ENCODE results near the gene RAPGEF6. TPM values are rescaled to one million over a fixed set of nuclear protein-coding genes. Genes with fewer than 3 reads are reported as not detected.

Gene RAPGEF6
- total RNA-seq, 1 donor = 15.6 TPM

GRCh38 chr5:131482617-131483016 is 152.4 kb downstream of the RAPGEF6 start:
- Histone ChIP-seq H3K27ac (ENCODE audit: low read depth, low read length) (no peak overlapping the region), H3K4me3 (ENCODE audit: insufficient read depth, low read length) (no peak overlapping the region), H3K36me3 (ENCODE audit: insufficient read depth, low read length) (peaks cover 11% of the 10 kb centered on the region), H4K20me1 (ENCODE audit: insufficient read depth, low read length) (no peaks in the 10 kb centered on the region), H2AFZ (ENCODE audit: low read length) (no peak overlapping the region), H3K9me3 (ENCODE audit: low read depth, low read length) (no peaks in the 10 kb centered on the region), H3K79me2 (ENCODE audit: insufficient read depth, low read length) (no peaks in the 10 kb centered on the region), H3K4me2 (ENCODE audit: insufficient read depth, low read length) (no peak overlapping the region), H3K27me3 (ENCODE audit: insufficient read depth, low read length) (no peaks in the 10 kb centered on the region), H3K4me1 (ENCODE audit: insufficient read depth, low read length) (no peaks in the 10 kb centered on the region)
- TF ChIP-seq CTCF (IDR thresholded peaks at IDR 0.05; ENCODE audit: extremely low read depth, low read depth, low read length) = no peak
- DNase-seq (ENCODE audit: insufficient read length, low spot score, missing footprints) = no peak

- no peak overlapping the region for H3K27ac ChIP-seq (ENCODE audit: low read depth, low read length)
Observed at GRCh38 chr5:131481569-131481968, 153.5 kb downstream of the RAPGEF6 start.

GRCh38 chr5:131475541-131475941 is 159.5 kb downstream of the RAPGEF6 start:
- Histone ChIP-seq H4K20me1 (ENCODE audit: insufficient read depth, low read length) (no peaks in the 10 kb centered on the region), H2AFZ (ENCODE audit: low read length) (no peak overlapping the region), H3K36me3 (ENCODE audit: insufficient read depth, low read length) (peaks cover 3% of the 10 kb centered on the region), H3K79me2 (ENCODE audit: insufficient read depth, low read length) (no peaks in the 10 kb centered on the region), H3K9me3 (ENCODE audit: low read depth, low read length) (no peaks in the 10 kb centered on the region), H3K27ac (ENCODE audit: low read depth, low read length) (peak overlapping the region; percentile 78), H3K27me3 (ENCODE audit: insufficient read depth, low read length) (no peaks in the 10 kb centered on the region), H3K4me2 (ENCODE audit: insufficient read depth, low read length) (peak overlapping the region; percentile 61), H3K4me3 (ENCODE audit: insufficient read depth, low read length) (no peak overlapping the region), H3K4me1 (ENCODE audit: insufficient read depth, low read length) (peaks cover 6% of the 10 kb centered on the region)
- DNase-seq (ENCODE audit: insufficient read length, low spot score, missing footprints) = peak; percentile 47
- TF ChIP-seq CTCF (IDR thresholded peaks at IDR 0.05; ENCODE audit: extremely low read depth, low read depth, low read length) = no peak

More at GRCh38 chr5:131481569-131481968, 153.5 kb downstream of the RAPGEF6 start:
- no peaks in the 10 kb centered on the region for H3K27me3 ChIP-seq (ENCODE audit: insufficient read depth, low read length)
- TF ChIP-seq CTCF (IDR thresholded peaks at IDR 0.05; ENCODE audit: extremely low read depth, low read depth, low read length) = no peak
- no peak overlapping the region for H2AFZ ChIP-seq (ENCODE audit: low read length)
- H4K20me1 ChIP-seq (ENCODE audit: insufficient read depth, low read length) = no peaks in the 10 kb centered on the region
- peaks cover 14% of the 10 kb centered on the region for H3K36me3 ChIP-seq (ENCODE audit: insufficient read depth, low read length)
- no peak for DNase-seq (ENCODE audit: insufficient read length, low spot score, missing footprints)
- H3K9me3 ChIP-seq (ENCODE audit: low read depth, low read length) = no peaks in the 10 kb centered on the region
- H3K4me3 ChIP-seq (ENCODE audit: insufficient read depth, low read length) = no peak overlapping the region
- H3K4me1 ChIP-seq (ENCODE audit: insufficient read depth, low read length) = no peaks in the 10 kb centered on the region
- no peaks in the 10 kb centered on the region for H3K79me2 ChIP-seq (ENCODE audit: insufficient read depth, low read length)
- H3K4me2 ChIP-seq (ENCODE audit: insufficient read depth, low read length) = no peak overlapping the region

- H3K4me2 ChIP-seq (ENCODE audit: insufficient read depth, low read length) = no peak overlapping the region
- no peak for DNase-seq (ENCODE audit: insufficient read length, low spot score, missing footprints)
- H3K27ac ChIP-seq (ENCODE audit: low read depth, low read length) = no peak overlapping the region
- no peaks in the 10 kb centered on the region for H3K27me3 ChIP-seq (ENCODE audit: insufficient read depth, low read length)
- no peak overlapping the region for H3K4me3 ChIP-seq (ENCODE audit: insufficient read depth, low read length)
- H3K79me2 ChIP-seq (ENCODE audit: insufficient read depth, low read length) = no peaks in the 10 kb centered on the region
- no peak overlapping the region for H2AFZ ChIP-seq (ENCODE audit: low read length)
- no peak for TF ChIP-seq CTCF (IDR thresholded peaks at IDR 0.05; ENCODE audit: extremely low read depth, low read depth, low read length)
- H3K36me3 ChIP-seq (ENCODE audit: insufficient read depth, low read length) = peaks cover 3% of the 10 kb centered on the region
- H4K20me1 ChIP-seq (ENCODE audit: insufficient read depth, low read length) = no peaks in the 10 kb centered on the region
- peaks cover 6% of the 10 kb centered on the region for H3K4me1 ChIP-seq (ENCODE audit: insufficient read depth, low read length)
- no peaks in the 10 kb centered on the region for H3K9me3 ChIP-seq (ENCODE audit: low read depth, low read length)
Observed at GRCh38 chr5:131473731-131474130, 161.3 kb downstream of the RAPGEF6 start.

Data from osteoblast (primary cell).